Measurements from ENCODE around the gene WSB2.

Gene WSB2

DNA sequence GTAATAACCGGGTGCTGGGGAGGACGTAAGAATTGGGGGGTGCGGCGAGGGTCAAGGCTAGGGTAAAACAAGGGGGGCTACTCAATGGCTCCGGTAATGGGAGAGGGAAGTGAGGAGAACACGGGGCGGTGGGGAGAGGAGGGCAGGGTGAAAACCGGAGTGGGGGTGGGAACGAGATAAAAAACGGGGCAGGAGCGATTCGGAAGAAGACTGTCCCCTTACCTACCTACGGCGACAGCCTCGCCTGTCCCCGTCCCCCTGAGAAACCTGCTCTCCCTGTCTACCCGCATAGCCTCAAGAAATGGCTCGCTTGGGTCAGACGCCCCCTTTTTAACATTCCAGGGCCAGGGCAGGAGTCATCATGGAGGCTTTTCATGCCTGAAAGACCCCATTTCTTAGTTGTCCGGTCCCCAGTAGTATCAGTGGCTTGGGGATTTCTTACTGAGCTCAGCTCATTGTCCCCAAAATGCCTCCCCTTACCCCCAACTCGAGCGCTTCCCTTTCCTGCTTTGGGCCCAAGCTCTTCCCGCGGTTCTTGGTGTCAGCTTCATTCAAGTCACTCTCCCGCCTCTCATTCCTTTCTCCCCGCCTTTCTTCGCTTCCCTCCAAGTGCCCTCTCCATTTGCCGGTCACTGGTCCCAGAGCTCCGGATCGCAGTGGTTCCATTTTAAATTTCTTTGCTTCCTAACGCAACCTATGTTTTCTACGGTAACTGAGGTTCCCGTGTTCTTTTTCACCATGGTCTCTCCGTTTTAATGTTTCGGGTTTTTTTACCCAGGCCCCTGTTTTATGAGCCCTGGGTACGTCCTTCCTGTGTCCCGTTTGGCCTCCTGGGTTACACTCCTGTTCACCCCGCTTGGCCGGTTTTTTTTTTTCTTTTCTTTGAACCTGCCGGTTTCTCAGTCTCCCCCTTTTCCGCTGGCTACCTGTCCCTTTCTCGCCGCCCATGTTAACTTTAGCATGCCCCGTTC is 1.2 kb upstream of the WSB2 start:
- DNase-seq: no peak

DNA sequence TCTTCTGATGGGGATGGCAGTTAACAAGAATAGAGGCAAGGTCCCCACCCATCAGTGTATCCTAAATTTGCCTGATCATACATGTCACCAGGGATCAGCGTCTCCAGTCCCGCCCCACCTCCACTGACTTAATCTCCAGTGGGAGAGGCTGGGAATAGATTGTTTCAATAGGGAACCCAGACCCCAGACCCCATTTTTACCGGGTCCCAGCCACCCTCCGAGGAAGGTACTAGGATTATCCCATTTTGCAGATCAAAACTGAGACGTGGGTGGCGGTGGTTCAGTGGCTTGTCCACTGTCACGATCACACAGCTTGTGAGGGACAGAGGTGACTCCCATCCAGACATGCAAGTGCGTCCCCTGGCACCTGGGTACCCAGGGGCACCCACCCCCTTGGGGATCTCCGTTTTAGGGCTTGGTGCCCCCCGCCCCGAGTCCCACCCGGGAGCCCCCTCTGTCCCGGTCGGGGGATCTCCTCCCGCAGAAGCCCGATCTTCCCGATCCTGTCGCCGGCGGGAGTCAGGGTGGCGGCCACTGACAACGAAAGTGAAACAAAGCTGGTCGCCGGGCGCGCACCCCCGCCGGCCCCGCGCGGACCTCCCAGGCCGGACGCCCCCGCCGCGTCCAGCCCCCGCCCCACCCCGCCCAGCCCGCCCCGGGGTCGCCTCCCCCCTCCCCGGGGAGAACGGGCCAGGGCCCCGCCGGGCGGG is 523 bp downstream of the WSB2 start:
- DNase-seq: peak; percentile 6 to 40

DNA sequence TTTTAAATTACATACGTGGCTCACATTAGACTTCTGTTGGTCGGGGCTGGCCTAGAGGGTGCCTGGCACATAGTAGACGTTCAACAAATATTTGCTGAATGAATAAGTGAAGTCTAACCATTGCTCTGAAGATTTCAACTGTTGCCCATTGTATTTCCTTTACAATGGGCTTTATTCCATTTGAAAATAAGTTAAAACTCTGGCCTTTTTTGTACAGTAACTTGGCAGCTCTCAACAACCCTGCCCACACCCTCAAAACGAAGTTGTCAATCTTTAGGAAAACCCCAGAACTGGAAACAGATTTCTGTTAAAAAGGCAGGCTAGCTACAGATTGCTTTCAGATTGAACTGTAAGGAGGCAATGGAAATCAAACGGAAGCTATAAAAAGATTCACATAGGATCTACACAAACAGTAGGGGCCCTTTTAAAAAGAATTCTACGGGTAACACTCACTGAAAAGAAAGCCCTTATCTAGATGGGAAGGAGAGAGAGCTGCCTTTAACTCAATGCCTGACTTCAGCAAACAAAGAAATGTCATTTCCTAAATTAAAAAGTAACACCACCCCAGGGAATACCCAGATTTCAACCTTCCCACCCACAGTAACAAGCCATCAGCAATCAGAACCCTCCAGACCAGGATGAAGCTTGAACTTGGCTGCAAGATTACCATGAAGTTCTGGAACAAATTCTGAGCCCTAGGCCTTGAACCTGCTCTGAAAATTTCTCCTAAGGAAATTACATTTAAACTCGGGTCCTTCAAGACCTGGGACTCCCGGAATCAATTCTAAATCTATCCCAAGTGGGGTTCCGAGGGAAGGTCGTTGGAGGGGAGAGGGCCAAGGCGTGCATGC is 1.4 kb downstream of the WSB2 start:
- DNase-seq: no peak

DNA sequence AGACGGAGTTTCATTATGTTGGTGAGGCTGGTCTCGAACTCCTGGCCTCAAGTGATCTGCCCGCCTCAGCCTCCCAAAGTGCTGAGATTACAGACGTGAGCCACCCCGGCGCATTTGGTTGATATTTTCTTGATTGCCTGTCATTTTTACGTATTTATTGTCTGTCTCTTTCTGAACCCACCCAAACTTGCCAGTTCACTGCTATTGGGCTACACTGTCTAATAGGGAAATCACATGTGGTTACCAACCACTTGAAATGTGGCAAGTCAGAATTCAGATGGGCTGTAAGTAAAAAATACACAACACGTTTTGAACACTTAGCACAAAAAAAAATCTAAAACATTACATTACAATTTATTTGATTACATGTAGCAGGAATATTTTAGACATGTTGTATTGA is 2.1 kb downstream of the WSB2 start:
- DNase-seq: peak in 1 of 2 donors; percentile 43

DNA sequence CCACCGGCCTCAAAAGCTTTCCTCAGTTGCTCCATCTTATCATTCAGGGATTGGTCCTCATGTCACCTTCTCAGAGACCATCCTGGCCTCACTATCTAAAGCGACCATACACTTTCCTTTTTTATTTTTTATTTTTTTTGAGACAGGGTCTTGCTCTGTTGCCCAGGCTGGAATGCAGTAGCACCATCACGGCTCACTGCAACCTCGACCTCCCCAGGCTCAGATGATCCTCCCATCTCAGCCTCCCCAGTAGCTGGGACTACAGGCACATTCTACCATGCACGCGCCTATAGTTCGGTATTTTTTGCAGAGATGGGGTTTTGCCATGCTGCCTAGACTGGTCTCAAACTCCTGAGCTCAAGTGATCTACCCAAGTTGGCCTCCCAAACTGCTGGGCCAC is 2.8 kb downstream of the WSB2 start:
- no peak for DNase-seq

DNA sequence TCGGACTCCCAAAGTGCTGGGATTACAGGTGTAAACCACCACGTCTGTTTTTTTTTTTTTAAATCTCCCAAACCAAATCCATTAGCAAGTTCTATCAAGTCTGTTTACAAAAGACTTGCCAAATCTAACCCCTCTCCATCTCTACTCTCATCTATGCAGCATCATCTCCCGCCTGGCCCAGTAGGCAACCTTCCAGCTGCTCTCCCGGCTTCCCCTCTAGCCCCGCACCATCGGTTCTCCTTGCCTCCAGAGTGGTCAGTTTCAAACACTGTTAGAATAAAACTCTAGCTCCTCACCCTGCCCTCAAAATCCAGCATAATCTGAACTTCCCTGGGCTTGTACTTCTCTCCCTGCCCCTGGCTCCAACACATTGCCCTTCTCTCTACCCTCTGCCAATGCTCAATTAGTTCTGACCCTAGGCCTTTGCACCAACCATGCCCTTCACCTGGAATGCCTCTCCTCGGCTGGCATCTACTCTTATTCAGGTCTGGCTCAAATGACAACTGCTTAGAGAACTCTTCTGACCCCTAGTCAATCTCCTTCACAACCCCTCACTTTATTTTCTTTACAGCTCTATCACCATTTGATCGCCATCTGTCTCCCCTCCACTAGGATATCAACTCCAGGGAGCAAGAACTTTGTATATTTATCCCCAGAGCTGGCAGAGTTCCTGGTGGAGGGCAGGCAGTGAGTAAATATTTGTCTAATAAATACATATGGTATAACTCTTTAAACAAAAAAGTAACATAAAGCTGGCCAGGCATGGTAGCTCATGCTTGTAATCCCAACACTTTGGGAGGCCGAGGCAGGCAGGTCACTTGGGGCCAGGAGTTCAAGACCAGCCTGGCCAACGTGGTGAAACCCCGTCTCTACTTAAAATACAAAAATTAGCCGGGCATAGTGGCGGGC is 4.9 kb downstream of the WSB2 start:
- DNase-seq: no peak

DNA sequence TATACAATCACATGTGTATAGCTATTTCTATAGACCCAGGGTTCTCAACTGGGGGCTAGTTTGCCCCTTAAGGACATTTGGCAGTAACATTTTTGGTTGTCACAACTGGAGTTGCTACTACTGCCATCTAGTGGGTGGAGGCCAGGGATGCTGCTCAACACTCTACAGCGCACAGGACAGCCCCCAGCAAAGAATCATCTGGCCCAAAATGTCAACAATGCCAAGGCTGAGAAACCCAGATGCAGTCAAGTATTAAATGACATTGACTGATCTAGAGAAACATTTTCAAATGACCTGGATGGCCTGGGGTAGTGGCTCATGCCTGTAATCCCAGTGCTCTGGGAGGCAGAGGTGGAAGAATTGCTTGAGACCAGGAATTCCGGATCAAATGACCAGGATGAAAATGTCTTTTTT is 5.8 kb downstream of the WSB2 start:
- peak; percentile 72 to 82 for DNase-seq

DNA sequence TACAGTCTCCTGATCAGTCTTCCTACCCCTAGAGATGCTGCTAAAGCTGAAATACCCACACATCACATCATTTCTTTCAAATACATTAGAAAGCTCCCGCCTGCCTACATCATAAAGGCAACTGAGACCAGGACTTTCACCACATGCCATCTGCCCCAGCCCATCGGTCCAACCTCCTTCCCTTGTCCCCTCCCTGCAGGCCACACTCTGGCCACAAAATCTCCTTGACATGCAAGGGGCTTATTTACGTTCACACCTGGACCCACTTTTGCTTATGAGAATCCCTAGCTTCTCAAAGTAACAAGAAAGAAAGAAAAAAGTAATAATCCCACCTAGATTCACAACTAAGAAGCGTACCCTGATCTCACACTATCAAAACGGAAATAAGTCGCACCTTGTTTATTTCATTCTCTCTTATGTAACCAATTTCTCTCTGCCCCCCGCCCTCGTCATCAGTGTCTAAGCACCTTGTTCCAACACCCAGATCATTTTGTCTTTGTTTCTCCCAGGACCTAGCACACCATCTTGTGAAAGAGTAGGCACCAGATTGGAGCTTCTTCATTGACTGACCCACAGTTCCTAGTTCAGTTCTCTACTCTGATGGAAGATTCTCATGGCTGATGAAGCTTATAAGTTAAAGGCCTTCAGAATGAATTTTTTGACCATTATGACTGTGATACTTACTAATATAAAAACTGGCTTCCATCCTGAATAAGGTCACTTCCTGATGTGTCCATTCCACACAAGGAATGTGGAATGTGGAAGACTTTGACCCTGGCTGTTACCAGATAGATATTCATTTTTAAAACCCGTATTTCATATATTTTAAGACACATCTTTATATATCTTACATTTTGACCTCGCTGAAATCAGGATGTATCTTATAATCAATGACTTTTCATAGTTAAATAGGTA is 7.7 kb downstream of the WSB2 start:
- DNase-seq: peak in 1 of 2 donors; percentile 55

DNA sequence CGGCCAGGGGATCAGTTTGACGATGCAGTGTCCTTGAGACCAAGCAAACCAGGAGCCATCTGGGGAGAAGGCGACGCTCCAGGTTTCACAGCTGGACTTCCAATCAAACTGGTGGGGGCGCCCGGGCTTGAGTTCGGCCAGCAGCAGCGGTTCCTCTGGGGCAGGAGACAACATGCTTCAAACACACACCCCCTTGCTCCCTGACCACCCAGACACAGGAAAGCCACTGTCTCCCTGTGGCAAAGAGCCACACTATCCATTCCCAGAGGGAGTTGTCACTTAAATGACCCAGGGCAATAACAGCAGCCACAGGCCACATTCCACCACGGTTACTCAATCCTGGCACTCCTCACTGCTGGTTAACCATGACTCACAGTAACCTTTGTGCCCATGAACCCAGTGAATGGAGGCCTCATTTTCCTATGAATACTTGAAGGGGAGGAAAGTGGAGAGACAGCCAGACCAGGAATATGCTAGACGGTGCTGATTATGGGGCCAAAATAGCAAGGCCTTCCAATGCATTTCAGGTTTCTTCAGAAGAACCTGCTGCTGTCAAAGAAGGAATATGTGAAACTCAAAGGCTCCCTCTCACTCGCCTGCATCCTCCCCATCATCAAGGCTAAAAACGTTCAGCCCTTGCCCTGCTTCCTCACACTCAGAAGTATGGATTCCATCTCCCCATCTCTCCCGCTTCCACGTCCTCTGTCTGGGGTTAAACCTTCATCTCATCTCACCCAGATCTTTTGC is 8.5 kb downstream of the WSB2 start:
- no peak for DNase-seq

DNA sequence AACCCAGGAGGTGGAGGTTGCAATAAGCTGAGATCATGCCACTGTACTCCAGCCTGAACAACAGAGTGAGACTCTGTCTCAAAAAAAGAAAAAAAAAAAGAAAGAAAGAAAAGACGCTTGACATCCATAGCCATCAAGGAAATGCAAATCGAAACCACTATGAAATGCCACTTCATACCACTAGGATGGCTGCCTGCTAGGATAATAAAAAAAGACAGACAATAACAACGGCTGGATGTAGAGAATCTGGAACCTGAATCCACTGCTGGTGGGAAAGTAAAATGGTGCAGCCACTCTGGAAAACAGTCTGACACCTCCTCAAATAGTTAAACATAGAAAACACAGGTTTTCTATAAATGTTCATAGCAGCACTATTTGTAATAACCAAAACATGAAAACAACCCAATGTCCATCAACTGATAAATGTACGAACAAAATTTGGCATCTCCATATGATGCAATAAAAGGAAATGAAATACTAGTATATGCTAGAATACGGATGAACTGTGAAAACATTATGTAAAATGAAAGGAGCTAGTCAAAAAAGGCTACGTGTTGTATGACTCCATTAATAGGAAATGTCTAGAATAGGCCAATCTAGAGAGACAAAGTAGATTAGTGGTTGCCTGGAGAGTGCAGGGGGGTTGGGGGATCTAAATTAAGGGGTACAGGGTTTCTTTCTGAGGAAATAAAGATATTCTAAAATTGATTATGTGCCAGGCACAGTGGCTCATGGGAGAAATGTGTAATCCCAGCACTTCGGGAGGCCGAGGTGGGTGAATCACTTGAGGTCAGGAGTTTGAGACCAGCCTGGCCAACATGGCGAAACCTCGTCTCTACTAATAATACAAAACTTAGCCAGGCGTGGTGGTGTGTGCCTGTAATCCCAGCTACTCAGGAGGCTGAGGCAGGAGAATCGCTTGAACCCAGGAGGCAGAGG is 9.7 kb downstream of the WSB2 start:
- DNase-seq: no peak

DNA sequence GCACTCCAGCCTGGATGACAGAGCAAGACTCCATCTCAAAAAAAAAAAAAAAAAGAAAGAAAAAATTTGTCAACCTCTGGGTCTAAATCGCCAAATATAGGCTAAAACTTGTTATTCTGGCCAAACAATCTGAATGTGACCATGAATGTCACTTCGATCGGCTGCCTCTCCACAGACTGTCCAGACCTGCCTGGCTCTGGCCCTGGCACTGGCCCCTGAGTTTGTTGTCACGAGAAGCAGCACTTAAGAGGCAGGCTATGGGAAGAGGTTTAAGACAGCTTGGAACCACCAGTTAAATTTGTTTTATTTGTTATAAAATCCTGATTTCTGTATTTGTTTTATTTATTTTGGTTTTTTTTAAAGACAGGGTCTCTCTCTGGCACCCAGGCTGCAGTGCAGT is 14.5 kb downstream of the WSB2 start:
- no peak for DNase-seq

DNA sequence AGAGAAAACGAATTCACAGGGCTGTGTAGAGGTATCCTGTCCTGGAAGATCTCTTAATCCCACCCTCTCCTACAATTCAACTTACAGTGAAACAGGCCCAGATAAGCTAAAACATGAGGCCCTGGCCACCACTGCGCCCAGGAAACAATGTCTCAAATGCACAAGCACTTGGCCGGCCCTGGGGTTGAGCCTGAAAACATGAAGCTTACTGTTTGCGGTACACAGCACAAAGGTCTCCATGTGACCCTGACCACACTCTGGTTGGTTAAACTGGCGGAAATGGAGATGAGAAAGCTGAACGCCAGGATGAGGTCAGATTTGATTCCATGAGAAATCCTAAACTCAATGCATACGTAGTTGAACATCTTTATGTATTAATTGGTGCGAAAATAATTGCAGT is 16.4 kb downstream of the WSB2 start:
- no peak for DNase-seq

DNA sequence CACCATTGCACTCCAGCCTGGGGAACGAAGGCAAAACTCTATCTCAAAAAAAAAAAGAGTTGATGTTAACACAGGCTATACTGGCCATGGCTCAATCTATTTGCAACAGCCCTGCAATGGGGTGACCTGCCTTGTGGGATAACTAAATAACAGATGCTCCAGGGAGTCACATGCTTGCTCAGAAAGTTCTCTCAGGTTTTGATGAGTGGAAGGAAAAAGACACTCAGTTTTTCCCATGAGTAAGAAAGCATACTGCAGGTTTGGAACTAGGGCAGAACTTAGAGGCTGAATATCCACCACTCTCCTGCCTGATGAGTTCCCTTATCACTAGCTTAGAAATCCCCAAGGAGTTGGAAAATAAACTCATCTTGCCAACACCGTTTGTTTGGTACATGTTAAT is 16.9 kb downstream of the WSB2 start:
- no peak for DNase-seq

DNA sequence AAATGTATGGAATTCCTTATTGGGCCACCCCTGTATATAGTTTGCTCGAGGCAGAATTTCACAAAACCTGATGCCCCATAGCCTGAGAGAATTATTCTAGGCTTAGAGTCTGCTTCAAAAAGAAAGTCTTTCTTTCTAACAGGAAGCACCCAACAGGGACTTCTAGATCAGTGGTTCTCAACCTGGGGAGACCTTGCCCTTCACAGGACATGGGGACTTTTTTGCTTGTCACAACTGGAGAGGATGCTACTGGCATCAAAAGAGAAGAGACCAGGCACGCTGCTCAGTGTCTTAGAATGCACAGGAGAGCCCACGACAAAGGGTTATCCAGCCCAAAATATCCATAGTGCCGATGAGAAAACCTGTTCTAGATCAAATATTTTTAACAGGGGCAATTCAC is 18.9 kb downstream of the WSB2 start:
- DNase-seq: no peak

DNA sequence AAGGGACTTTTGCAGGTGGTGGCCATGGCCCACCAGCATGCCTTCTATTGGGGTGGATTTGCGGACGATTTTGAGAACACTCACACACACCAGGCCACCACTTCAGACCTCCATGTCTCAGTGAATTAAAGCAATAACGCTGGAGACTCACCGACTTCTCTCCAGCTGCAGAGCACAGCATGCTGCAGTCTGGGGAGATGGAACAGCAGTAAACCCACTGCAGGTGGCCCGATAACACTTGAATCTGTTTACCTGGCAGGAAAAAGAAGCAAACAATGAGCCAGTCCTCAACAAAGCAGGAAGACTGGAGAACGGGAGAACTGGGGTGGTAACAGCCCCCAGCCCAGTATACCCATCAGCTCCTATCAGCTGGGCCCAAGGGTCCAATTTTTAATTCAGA is 22.8 kb downstream of the WSB2 start:
- no peak for DNase-seq

DNA sequence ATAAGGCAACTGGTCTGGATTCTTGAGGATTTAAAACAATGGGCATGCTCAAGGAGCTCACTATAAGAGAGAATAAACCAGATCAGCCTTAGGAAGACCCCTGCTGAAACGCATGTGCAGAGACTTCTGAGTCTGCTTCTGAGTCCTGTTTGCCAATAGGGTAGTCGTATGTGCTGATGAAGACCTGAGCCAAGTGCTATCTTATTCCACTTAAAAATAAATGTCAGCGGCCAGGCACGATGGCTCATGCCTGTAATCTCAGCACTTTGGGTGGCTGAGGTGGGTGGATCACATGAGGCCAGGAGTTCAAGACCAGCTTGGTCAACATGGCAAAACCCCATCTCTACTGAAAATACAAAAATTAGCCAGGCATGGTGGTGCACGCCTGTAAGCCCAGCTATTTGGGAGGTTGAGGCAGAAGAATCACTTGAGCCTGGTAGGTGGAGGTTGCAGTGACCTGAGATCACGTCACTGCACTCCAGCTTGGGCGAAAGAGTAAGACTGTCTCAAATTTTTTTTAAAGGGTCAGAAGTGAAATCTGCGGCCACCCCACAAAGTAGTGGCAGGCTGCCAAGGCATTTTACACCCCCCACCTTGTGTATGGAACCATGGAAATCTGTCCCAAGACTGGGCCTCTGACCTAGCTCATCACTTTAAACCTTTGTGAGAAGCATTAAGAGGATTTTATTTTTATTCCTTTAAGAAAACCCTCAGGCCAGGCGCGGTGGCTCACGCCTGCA is 24.1 kb downstream of the WSB2 start:
- no peak for DNase-seq

DNA sequence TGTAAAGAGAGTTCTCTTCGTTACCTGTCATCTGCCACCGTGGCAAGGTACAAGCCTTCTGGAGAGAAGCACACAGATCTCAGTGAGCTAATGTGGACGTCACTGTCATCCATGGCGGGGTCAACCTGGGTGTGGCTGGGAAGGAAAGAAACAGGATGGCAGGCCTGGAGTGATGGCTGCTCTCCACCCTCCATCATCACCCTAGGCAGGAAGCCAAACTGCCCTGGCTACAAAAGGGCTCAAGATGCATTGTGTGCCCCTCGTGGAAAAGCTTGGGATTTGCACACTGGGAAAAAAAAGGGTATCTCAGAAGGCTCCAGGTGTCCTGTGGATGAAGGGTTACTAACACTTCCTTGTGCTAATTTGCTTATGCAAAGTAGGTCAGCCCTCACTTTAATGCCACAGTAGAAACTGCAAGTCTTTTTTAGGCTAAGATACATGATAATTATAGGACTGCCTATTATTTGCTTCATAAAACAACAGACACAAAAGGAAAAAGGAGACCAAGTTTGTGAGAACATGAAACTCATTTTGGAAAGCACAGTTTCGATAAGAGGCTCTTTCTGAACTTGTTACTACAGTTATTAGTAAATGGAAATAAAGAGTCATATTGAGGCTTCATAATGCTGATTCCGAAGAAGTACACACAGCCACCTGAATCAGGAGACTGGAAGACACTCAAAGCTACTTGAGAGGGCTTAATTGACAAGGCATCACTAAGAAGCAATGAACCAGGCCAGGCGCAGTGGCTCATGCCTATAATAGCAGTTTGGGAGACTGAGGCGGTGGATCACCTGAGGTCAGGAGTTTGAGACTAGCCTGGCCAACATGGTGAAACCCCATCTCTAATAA is 25.6 kb downstream of the WSB2 start:
- DNase-seq: no peak
